Endothelial cell (in vitro differentiated cells): Measurements from ENCODE around the gene ZNF827. TPM values are rescaled to one million over a fixed set of nuclear protein-coding genes. Genes with fewer than 3 reads are reported as not detected.

Source experiments
- DNase-seq: peaks from one replicate; pipeline ENCODE4 v3.0.0; 2021; ENCODE audit warnings: low spot score
- H3K27ac Mint-ChIP-seq: one replicate; pipeline ENCODE4 v1.8.0; 2021; ENCODE audit warnings: mixed read lengths, inconsistent platforms; ENCODE audit not compliant: unreplicated experiment
- H3K27me3 Mint-ChIP-seq: one replicate; pipeline ENCODE4 v1.8.0; 2021; ENCODE audit warnings: mild to moderate bottlenecking, moderate library complexity, mixed read lengths, inconsistent platforms; ENCODE audit not compliant: unreplicated experiment
- H3K36me3 Mint-ChIP-seq: one replicate; pipeline ENCODE4 v1.8.0; 2021; ENCODE audit warnings: mild to moderate bottlenecking, low read depth, mixed read lengths, inconsistent platforms; ENCODE audit not compliant: unreplicated experiment
- H3K4me1 Mint-ChIP-seq: one replicate; pipeline ENCODE4 v1.8.0; 2021; ENCODE audit warnings: mild to moderate bottlenecking, mixed read lengths, inconsistent platforms; ENCODE audit not compliant: unreplicated experiment
- H3K4me3 Mint-ChIP-seq: one replicate; pipeline ENCODE4 v1.8.0; 2021; ENCODE audit warnings: mild to moderate bottlenecking, mixed read lengths, inconsistent platforms; ENCODE audit not compliant: unreplicated experiment
- H3K9me3 Mint-ChIP-seq: one replicate; pipeline ENCODE4 v1.8.0; 2021; ENCODE audit warnings: mixed read lengths, inconsistent platforms; ENCODE audit not compliant: unreplicated experiment
- total RNA-seq: library from RNA; stranded (reverse); fragmentation: NEBNext Ultra II Directional; extraction: Animal tissue kit (Norgen Biotek cat#: 25700); gene quantifications from one replicate; pipeline ENCODE4 v1.2.1, GENCODE V29; 2021; ENCODE audit not compliant: unreplicated experiment
- TF ChIP-seq, protein P1 (sequence below): fragments of 200-600 bp; sonication (generic); IDR thresholded peaks from one replicate; pipeline ENCODE4 v1.5.0; 2021; ENCODE audit warnings: antibody characterized with exemption; ENCODE audit not compliant: unreplicated experiment

Gene ZNF827
- total RNA-seq, 1 donor from 2014 or later: 22.8 TPM

DNA sequence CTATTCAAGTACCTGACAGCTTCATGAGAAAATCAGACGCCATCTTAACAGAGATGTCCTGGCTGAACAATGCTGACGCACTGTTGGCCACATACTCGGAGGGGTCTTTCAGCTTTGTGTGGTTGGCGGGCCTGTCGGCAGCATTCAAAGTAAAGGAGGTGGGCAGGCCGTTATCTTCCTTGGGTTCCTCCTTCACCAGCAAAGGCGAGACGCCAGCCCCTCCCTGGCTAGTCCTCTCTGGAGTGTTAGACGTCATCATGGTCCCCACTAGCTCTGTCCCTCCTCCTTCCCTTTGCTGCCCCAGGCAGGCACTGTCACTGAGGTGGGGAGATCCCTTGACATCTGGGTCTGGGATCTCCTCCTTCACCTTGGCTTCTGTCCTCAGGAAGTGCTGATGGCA is 53.0 kb downstream of the ZNF827 start:
- peaks cover 3% of the 10 kb centered on the region for H3K4me1 Mint-ChIP-seq

DNA sequence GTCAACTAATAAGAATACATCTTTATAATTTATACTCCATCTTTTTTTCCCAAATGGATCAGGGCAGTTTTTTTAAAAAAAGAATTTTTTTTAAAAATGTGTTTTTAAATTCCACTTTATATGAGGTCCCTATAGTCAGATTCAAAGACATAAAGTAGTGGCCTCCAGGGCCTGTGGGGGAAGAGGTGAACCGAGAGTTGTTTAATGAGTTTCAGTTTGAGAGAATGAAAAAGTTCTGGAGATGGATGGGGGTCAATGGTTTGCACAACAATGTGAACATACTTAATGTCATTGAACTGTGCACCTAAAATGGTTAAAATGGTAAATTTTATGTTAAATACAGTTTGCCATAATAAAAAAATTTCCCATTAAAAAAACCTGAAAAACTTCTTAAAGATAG is 53.8 kb downstream of the ZNF827 start:
- no peak for DNase-seq
- H3K4me3 Mint-ChIP-seq: peak overlapping the region; percentile 35
- peaks cover 2% of the 10 kb centered on the region for H3K27me3 Mint-ChIP-seq
- H3K4me1 Mint-ChIP-seq: peaks cover 3% of the 10 kb centered on the region
- H3K27ac Mint-ChIP-seq: no peak overlapping the region
- TF ChIP-seq, protein P1, sequence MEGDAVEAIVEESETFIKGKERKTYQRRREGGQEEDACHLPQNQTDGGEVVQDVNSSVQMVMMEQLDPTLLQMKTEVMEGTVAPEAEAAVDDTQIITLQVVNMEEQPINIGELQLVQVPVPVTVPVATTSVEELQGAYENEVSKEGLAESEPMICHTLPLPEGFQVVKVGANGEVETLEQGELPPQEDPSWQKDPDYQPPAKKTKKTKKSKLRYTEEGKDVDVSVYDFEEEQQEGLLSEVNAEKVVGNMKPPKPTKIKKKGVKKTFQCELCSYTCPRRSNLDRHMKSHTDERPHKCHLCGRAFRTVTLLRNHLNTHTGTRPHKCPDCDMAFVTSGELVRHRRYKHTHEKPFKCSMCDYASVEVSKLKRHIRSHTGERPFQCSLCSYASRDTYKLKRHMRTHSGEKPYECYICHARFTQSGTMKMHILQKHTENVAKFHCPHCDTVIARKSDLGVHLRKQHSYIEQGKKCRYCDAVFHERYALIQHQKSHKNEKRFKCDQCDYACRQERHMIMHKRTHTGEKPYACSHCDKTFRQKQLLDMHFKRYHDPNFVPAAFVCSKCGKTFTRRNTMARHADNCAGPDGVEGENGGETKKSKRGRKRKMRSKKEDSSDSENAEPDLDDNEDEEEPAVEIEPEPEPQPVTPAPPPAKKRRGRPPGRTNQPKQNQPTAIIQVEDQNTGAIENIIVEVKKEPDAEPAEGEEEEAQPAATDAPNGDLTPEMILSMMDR: no peak
- H3K9me3 Mint-ChIP-seq: no peaks in the 10 kb centered on the region
- peaks cover 12% of the 10 kb centered on the region for H3K36me3 Mint-ChIP-seq

More for the DNA sequence above, 53.0 kb downstream of the ZNF827 start:
- Mint-ChIP-seq H3K27me3 (peaks cover 2% of the 10 kb centered on the region), H3K36me3 (peaks cover 8% of the 10 kb centered on the region), H3K4me3 (no peak overlapping the region), H3K27ac (no peak overlapping the region), H3K9me3 (no peaks in the 10 kb centered on the region)
- no peak for DNase-seq
- TF ChIP-seq, protein P1: no peak

DNA sequence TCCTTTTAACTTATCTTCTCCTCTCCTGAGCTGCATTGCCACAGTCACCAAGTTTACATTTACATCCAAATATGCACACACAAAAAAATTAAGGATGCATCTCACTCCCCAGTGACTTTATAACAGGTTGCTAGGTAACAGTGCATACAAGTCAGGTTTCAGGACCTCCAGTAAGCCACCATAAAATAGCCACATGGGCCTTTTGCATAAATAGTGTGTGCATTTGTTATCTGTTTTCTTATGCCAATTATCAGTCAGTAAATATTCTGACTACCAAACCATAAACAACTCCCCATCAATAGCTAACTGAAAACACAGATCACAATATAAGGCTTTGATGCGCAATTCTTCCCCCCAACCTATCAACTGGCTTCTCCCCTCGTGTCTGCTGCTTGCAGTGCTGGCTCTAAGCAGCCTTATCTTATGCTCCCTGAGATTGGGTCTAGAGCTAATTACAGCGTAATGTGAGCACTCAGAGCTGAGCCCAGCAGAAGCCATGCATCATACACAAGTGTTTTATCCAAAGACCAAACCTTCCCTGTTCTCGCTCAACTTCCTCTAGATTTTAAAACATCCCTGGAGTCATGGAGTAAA is 55.4 kb downstream of the ZNF827 start:
- Mint-ChIP-seq H3K9me3 (no peaks in the 10 kb centered on the region), H3K4me3 (no peak overlapping the region)

DNA sequence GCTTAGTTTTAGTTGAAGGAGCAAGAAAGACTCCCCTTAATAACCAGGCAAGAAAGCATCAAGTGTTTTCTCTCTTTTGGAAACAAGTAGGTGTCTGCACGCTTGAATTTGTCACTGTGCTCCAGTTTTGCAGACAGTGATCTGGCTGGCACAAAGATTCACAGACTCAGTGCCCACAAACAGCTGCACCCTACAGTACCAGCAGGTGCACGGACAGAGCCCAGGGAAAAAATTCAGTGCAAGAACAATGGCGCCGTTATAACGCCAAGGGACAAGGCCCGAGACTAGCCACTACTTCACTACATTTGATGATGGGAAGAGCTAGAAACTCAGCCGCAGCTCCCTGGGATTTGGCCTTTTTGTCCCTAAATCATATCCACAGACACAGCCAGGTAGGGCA is 56.0 kb downstream of the ZNF827 start:
- Mint-ChIP-seq H3K27ac (no peak overlapping the region), H3K4me1 (peaks cover 20% of the 10 kb centered on the region), H3K9me3 (no peaks in the 10 kb centered on the region), H3K27me3 (peaks cover 3% of the 10 kb centered on the region), H3K36me3 (peaks cover 27% of the 10 kb centered on the region), H3K4me3 (no peak overlapping the region)
- no peak for DNase-seq
- TF ChIP-seq, protein P1: no peak

More for the DNA sequence above, 55.4 kb downstream of the ZNF827 start:
- Mint-ChIP-seq H3K27me3 (peaks cover 3% of the 10 kb centered on the region), H3K4me1 (peaks cover 14% of the 10 kb centered on the region), H3K27ac (no peak overlapping the region), H3K36me3 (peaks cover 23% of the 10 kb centered on the region)
- DNase-seq: no peak
- TF ChIP-seq, protein P1: no peak

DNA sequence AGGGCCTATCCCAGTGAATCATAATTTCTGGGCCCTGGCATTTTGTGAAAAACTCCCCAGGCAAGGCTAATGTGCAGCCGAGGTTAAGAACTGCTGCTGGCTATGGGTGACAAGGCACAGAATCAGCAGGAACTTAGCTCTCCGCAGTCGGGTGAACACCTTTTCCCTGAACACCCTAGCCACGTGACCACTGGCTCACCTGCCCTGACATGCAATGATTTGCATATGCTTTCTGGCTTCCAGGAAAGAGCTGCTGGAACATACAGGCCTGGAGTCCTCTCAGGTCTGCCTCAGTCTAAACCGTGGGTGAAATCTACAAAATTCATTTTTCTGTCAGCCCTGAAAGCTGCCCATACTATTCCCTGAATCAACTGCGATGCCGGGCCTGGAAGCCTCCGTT is 56.6 kb downstream of the ZNF827 start:
- Mint-ChIP-seq H3K27ac (no peak overlapping the region), H3K27me3 (peaks cover 3% of the 10 kb centered on the region), H3K4me3 (no peak overlapping the region), H3K4me1 (peaks cover 23% of the 10 kb centered on the region), H3K36me3 (peaks cover 27% of the 10 kb centered on the region), H3K9me3 (no peaks in the 10 kb centered on the region)
- TF ChIP-seq, protein P1: no peak
- DNase-seq: no peak
